ENCODE data around the gene GFOD1. TPM values are rescaled to one million over a fixed set of nuclear protein-coding genes. Genes with fewer than 3 reads are reported as not detected.
A peak's percentile ranks its signal among the peaks of the same experiment; 100 is the strongest.

GFOD1 gene
- polyA plus RNA-seq, 2 of the 4 experiments (the other 2 are of a cell fraction) = 2.7 to 3.5 TPM

DNA sequence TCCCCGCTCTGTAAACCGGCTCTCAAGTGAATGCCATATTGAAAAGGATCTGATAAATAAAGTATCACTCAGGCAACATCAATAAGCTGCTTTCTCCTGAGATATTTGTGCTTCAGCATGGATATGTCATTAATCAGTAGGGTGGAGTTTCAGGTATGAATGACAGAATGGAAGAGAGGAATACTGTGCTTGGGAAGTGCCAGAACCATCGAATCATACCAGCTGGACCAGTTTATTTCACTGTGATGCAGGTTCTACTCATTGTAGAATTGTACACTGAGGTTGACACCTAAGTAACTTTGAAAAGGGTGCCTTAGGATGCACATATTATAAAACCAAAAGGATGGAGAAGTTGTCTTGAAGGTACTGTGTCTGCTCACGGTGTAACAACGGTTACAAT, 141.2 kb downstream of the GFOD1 start:
- no peak overlapping the region for H3K4me2 ChIP-seq
- H3K9me3 ChIP-seq = no peaks in the 10 kb centered on the region
- ATAC-seq (no peak), DNase-seq (ENCODE audit: low read depth in 1 of 2, low spot score in 1 of 2) (no peak), FAIRE-seq (no peak)
- CTCF ChIA-PET = interaction anchor here (1.3 to 1.7 kb wide), 2 partner anchors 151 to 228 kb away, joined by 3 to 4 read pairs; partner anchors contain the start of gene SIRT5
- no peak overlapping the region for H3K27ac ChIP-seq
- no peak overlapping the region for H3K4me3 ChIP-seq
- POLR2A ChIA-PET = no interaction called here
- 67% methylated on average over 5 of the region's 5 CpGs for WGBS (ENCODE audit: missing lambda C conversion rate)
- no peaks in the 10 kb centered on the region for H3K4me1 ChIP-seq
- TF ChIP-seq HOXB5 (CRISPR knock-in tag; IDR thresholded peaks at IDR 0.05) (no peak), CBX8 (IDR thresholded peaks at IDR 0.05) (no peak), HEYL (CRISPR knock-in tag; IDR thresholded peaks at IDR 0.05) (no peak), NPAS2 (CRISPR knock-in tag; IDR thresholded peaks at IDR 0.05; ENCODE audit: borderline replicate concordance) (no peak), USF2 (IDR thresholded peaks at IDR 0.05) (no peak), MYC (IDR thresholded peaks at IDR 0.05; ENCODE audit: borderline replicate concordance, low read length) (no peak), NFE2L2 (conservative IDR thresholded peaks at IDR 0.05; ENCODE audit: low read length) (no peak)

GRCh38 chr6:13342414-13343019, 144.9 kb downstream of the GFOD1 start:
- FAIRE-seq (no peak), DNase-seq (ENCODE audit: low read depth in 1 of 2, low spot score in 1 of 2) (no peak), ATAC-seq (no peak)
- Histone ChIP-seq H3K4me3 (no peak overlapping the region), H3K4me1 (no peaks in the 10 kb centered on the region), H3K4me2 (no peak overlapping the region), H3K9me3 (no peaks in the 10 kb centered on the region), H3K27ac (no peak overlapping the region)
- WGBS (ENCODE audit: missing lambda C conversion rate) = 48% methylated on average over 5 of the region's 5 CpGs
- TF ChIP-seq ZSCAN20 (CRISPR knock-in tag; IDR thresholded peaks at IDR 0.05) = no peak
- TF ChIP-seq, protein P1, sequence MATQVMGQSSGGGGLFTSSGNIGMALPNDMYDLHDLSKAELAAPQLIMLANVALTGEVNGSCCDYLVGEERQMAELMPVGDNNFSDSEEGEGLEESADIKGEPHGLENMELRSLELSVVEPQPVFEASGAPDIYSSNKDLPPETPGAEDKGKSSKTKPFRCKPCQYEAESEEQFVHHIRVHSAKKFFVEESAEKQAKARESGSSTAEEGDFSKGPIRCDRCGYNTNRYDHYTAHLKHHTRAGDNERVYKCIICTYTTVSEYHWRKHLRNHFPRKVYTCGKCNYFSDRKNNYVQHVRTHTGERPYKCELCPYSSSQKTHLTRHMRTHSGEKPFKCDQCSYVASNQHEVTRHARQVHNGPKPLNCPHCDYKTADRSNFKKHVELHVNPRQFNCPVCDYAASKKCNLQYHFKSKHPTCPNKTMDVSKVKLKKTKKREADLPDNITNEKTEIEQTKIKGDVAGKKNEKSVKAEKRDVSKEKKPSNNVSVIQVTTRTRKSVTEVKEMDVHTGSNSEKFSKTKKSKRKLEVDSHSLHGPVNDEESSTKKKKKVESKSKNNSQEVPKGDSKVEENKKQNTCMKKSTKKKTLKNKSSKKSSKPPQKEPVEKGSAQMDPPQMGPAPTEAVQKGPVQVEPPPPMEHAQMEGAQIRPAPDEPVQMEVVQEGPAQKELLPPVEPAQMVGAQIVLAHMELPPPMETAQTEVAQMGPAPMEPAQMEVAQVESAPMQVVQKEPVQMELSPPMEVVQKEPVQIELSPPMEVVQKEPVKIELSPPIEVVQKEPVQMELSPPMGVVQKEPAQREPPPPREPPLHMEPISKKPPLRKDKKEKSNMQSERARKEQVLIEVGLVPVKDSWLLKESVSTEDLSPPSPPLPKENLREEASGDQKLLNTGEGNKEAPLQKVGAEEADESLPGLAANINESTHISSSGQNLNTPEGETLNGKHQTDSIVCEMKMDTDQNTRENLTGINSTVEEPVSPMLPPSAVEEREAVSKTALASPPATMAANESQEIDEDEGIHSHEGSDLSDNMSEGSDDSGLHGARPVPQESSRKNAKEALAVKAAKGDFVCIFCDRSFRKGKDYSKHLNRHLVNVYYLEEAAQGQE (IDR thresholded peaks at IDR 0.05) = no peak
- TF ChIP-seq ZFP36 (IDR thresholded peaks at IDR 0.05; ENCODE audit: borderline replicate concordance, partially characterized antibody) = no peak
- no peak for TF ChIP-seq ESRRA (IDR thresholded peaks at IDR 0.05; ENCODE audit: borderline replicate concordance, low read length)
- TF ChIP-seq, protein P2, sequence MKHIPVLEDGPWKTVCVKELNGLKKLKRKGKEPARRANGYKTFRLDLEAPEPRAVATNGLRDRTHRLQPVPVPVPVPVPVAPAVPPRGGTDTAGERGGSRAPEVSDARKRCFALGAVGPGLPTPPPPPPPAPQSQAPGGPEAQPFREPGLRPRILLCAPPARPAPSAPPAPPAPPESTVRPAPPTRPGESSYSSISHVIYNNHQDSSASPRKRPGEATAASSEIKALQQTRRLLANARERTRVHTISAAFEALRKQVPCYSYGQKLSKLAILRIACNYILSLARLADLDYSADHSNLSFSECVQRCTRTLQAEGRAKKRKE (CRISPR knock-in tag; IDR thresholded peaks at IDR 0.05; ENCODE audit: low read depth) = no peak
- TF ChIP-seq RNF2 (IDR thresholded peaks at IDR 0.05; ENCODE audit: borderline replicate concordance, low read depth) = no peak
- peak; percentile 19 for TF ChIP-seq MAFK (IDR thresholded peaks at IDR 0.05; ENCODE audit: partially characterized antibody)
- POLR2A ChIA-PET = no interaction called here
- CTCF ChIA-PET = no interaction called here

DNA sequence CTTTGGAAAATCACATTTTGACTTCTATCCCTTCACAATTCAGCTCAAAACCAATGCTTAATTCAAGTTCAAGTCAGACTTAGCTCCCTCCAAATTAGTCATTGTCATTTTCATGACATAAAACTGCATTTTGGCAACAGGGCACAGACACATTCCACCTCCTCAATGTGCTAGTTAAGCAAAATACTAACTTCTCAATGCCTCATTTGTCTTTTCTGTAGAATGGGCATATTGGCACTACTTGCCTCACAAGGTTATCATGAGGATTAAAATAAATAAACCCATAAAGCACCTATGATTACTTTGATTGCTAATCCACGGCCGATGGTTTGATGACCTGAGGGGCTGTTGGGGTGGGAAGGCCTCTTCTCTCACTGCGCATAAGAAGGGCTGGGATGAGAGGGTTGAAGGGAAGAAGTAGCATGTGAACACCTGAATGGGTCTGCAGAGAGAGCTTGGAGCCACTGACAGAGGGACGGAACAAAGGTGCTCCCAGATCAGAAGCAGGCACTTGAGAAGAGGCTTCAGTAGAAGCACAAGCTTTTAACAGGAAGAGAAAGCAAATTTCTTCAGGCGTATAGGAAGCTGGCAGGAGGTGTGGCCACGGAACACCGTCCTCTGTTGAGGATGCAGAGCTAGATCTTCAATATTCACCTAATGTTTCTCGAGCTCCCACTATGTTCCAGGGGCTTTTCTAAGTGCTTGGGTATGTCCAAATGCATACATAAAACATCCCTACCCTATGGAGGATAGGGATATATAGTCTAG, 147.4 kb downstream of the GFOD1 start:
- no peak for DNase-seq (ENCODE audit: low read depth in 1 of 2, low spot score in 1 of 2)
- no peak for ATAC-seq
- H3K4me1 ChIP-seq = 0 out of 3 replicates have a peak, but pooled peaks cover 3% of the 10 kb centered on the region
- H3K9me3 ChIP-seq = no peaks in the 10 kb centered on the region
- ChIA-PET POLR2A (no interaction called here), CTCF (interaction anchor here (1.6 kb wide), 1 partner anchor 9 kb away, joined by 6 read pairs; no protein-coding TSS in a partner anchor)
- H3K4me2 ChIP-seq = no peak overlapping the region
- H3K4me3 ChIP-seq = no peak overlapping the region
- TF ChIP-seq SREBF2 (IDR thresholded peaks at IDR 0.05) (no peak), TFCP2L1 (CRISPR knock-in tag; IDR thresholded peaks at IDR 0.05) (no peak), CBX8 (IDR thresholded peaks at IDR 0.05) (no peak), RFX5 (IDR thresholded peaks at IDR 0.05) (no peak)
- 73% methylated on average over 8 of the region's 8 CpGs for WGBS (ENCODE audit: missing lambda C conversion rate)
- H3K27ac ChIP-seq = no peak overlapping the region
- FAIRE-seq = no peak

All from A549 (cell line).